ENCODE measurements around the gene DHX35.
A peak's percentile ranks its signal among the peaks of the same experiment; 100 is the strongest.

DHX35 gene

GRCh38 chr20:38963745-38964144, 1.6 kb downstream of the DHX35 start:
- H2AFZ ChIP-seq (ENCODE audit: low read length) = no peak overlapping the region
- H3K4me2 ChIP-seq (ENCODE audit: low read depth, low read length, poor library complexity, severe bottlenecking) = peak overlapping the region; percentile 89
- H3K36me3 ChIP-seq (ENCODE audit: insufficient read depth, low read length) = no peaks in the 10 kb centered on the region
- peak overlapping the region; percentile 94 for H3K4me3 ChIP-seq (ENCODE audit: low read length, poor library complexity, severe bottlenecking)
- peaks cover 3% of the 10 kb centered on the region; the same call in 1 of the 2 replicates for H3F3A ChIP-seq (ENCODE audit: low read depth)
- no peaks in the 10 kb centered on the region for H3K9me2 ChIP-seq (replicated peaks; ENCODE audit: low read depth, low read length)
- peaks cover 26% of the 10 kb centered on the region for H3K4me1 ChIP-seq (ENCODE audit: insufficient read depth, low read length, poor library complexity, severe bottlenecking)
- H3K79me2 ChIP-seq (ENCODE audit: insufficient read depth, low read length) = peaks cover 53% of the 10 kb centered on the region
- no peaks in the 10 kb centered on the region for H3K9me3 ChIP-seq (ENCODE audit: insufficient read depth, low read depth, low read length)
- H3K9ac ChIP-seq (ENCODE audit: low read depth, low read length, poor library complexity, severe bottlenecking) = peak overlapping the region; percentile 86
- H4K20me1 ChIP-seq (ENCODE audit: insufficient read depth, low read length, poor library complexity, severe bottlenecking) = no peaks in the 10 kb centered on the region
- TF ChIP-seq, protein P1, sequence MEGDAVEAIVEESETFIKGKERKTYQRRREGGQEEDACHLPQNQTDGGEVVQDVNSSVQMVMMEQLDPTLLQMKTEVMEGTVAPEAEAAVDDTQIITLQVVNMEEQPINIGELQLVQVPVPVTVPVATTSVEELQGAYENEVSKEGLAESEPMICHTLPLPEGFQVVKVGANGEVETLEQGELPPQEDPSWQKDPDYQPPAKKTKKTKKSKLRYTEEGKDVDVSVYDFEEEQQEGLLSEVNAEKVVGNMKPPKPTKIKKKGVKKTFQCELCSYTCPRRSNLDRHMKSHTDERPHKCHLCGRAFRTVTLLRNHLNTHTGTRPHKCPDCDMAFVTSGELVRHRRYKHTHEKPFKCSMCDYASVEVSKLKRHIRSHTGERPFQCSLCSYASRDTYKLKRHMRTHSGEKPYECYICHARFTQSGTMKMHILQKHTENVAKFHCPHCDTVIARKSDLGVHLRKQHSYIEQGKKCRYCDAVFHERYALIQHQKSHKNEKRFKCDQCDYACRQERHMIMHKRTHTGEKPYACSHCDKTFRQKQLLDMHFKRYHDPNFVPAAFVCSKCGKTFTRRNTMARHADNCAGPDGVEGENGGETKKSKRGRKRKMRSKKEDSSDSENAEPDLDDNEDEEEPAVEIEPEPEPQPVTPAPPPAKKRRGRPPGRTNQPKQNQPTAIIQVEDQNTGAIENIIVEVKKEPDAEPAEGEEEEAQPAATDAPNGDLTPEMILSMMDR (conservative IDR thresholded peaks at IDR 0.05; ENCODE audit: low read length) = no peak
- TF ChIP-seq EZH2phosphoT487 (IDR thresholded peaks at IDR 0.05; ENCODE audit: borderline replicate concordance) = no peak
- H3K27me3 ChIP-seq (ENCODE audit: insufficient read depth, low read length, poor library complexity, severe bottlenecking) = no peaks in the 10 kb centered on the region

DNA sequence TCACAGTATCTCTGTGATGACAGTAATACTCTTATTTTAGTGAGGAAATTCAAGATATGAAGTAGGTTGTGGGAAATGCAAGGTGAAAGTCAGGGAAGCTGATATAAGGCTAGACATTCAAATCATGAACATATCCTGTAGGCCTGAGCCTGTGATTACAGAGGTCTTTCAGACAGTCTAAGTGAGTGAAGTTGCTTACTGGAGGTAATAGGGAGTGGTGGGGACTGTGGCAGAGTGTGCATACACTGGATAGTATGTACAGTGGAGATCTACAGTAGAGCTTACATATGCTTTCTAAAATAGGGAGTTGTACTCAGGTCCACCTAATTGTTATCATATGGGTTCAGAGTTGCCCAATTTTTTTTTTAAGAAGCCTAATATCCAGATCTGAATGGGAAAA, 3.1 kb downstream of the DHX35 start:
- H3K9me2 ChIP-seq (replicated peaks; ENCODE audit: low read depth, low read length) = no peaks in the 10 kb centered on the region
- peaks cover 53% of the 10 kb centered on the region for H3K79me2 ChIP-seq (ENCODE audit: insufficient read depth, low read length)
- H3K27me3 ChIP-seq (ENCODE audit: insufficient read depth, low read length, poor library complexity, severe bottlenecking) = no peaks in the 10 kb centered on the region
- no peak overlapping the region for H3K4me3 ChIP-seq (ENCODE audit: low read length, poor library complexity, severe bottlenecking)
- no peak overlapping the region for H3K9ac ChIP-seq (ENCODE audit: low read depth, low read length, poor library complexity, severe bottlenecking)
- peaks cover 3% of the 10 kb centered on the region; the same call in 1 of the 2 replicates for H3F3A ChIP-seq (ENCODE audit: low read depth)
- no peaks in the 10 kb centered on the region for H3K36me3 ChIP-seq (ENCODE audit: insufficient read depth, low read length)
- no peaks in the 10 kb centered on the region for H4K20me1 ChIP-seq (ENCODE audit: insufficient read depth, low read length, poor library complexity, severe bottlenecking)
- no peak for TF ChIP-seq EZH2phosphoT487 (IDR thresholded peaks at IDR 0.05; ENCODE audit: borderline replicate concordance)
- TF ChIP-seq, protein P1 (conservative IDR thresholded peaks at IDR 0.05; ENCODE audit: low read length) = no peak
- H3K4me2 ChIP-seq (ENCODE audit: low read depth, low read length, poor library complexity, severe bottlenecking) = no peak overlapping the region
- no peak overlapping the region for H2AFZ ChIP-seq (ENCODE audit: low read length)
- peaks cover 26% of the 10 kb centered on the region for H3K4me1 ChIP-seq (ENCODE audit: insufficient read depth, low read length, poor library complexity, severe bottlenecking)
- no peaks in the 10 kb centered on the region for H3K9me3 ChIP-seq (ENCODE audit: insufficient read depth, low read depth, low read length)

DNA sequence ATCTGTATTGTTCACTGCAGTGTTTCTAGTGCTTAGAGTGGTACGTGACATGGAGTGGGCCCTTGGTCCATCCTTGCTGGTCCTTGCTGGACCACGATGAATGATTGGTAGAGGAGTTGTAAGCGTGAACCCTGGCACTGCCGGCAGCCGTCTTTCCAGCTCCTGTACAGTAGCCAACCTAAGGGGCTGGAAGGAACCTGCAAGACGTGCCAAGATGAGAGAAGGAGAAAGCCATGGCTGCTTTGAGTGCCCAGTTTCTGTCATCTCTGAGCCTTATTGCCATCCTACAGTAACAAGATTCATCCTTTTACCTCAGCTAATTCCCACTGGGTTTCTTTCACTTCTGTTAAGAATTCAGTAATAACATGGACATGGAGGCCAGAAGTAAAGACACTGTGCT, 5.9 kb downstream of the DHX35 start:
- Histone ChIP-seq H3K27me3 (ENCODE audit: insufficient read depth, low read length, poor library complexity, severe bottlenecking) (no peaks in the 10 kb centered on the region), H3K36me3 (ENCODE audit: insufficient read depth, low read length) (peaks cover 13% of the 10 kb centered on the region; the same call in 1 of the 2 replicates), H3K9me3 (ENCODE audit: insufficient read depth, low read depth, low read length) (no peaks in the 10 kb centered on the region), H4K20me1 (ENCODE audit: insufficient read depth, low read length, poor library complexity, severe bottlenecking) (no peaks in the 10 kb centered on the region), H2AFZ (ENCODE audit: low read length) (no peak overlapping the region), H3K79me2 (ENCODE audit: insufficient read depth, low read length) (peaks cover 38% of the 10 kb centered on the region), H3K4me2 (ENCODE audit: low read depth, low read length, poor library complexity, severe bottlenecking) (no peak overlapping the region), H3K9ac (ENCODE audit: low read depth, low read length, poor library complexity, severe bottlenecking) (no peak overlapping the region), H3K9me2 (replicated peaks; ENCODE audit: low read depth, low read length) (no peaks in the 10 kb centered on the region), H3K4me1 (ENCODE audit: insufficient read depth, low read length, poor library complexity, severe bottlenecking) (peaks cover 18% of the 10 kb centered on the region), H3K4me3 (ENCODE audit: low read length, poor library complexity, severe bottlenecking) (no peak overlapping the region), H3F3A (ENCODE audit: low read depth) (no peaks in the 10 kb centered on the region)
- no peak for TF ChIP-seq EZH2phosphoT487 (IDR thresholded peaks at IDR 0.05; ENCODE audit: borderline replicate concordance)
- TF ChIP-seq, protein P1 (conservative IDR thresholded peaks at IDR 0.05; ENCODE audit: low read length) = no peak

Measured in Loucy (cell line).